WTC11 (cell line): ENCODE measurements around the gene C1orf232. TPM values are rescaled to one million over a fixed set of nuclear protein-coding genes. Genes with fewer than 3 reads are reported as not detected.

ENCODE experiments used
- CREB1 ChIP-seq: sonication (generic); formaldehyde crosslinking; IDR thresholded peaks from 2 replicates; pipeline ENCODE4 v1.8.0; 2023; ENCODE audit warnings: mild to moderate bottlenecking, missing genetic modification reagents
- CREM ChIP-seq: sonication (generic); formaldehyde crosslinking; IDR thresholded peaks from 2 replicates; pipeline ENCODE4 v1.8.1; 2022; ENCODE audit warnings: mild to moderate bottlenecking, missing genetic modification reagents, moderate library complexity
- CTCF ChIP-seq: fragments of 200-600 bp; IDR thresholded peaks from 2 replicates; pipeline ENCODE4 v1.8.0; 2022; ENCODE audit warnings: antibody characterized with exemption
- E2F1 ChIP-seq: sonication (generic); formaldehyde crosslinking; IDR thresholded peaks from 2 replicates; pipeline ENCODE4 v1.8.0; 2022; ENCODE audit warnings: mild to moderate bottlenecking, missing genetic modification reagents
- E2F5 ChIP-seq: sonication (generic); formaldehyde crosslinking; IDR thresholded peaks from 2 replicates; pipeline ENCODE4 v1.8.1; 2022; ENCODE audit warnings: mild to moderate bottlenecking, moderate library complexity, missing genetic modification reagents
- ELF4 ChIP-seq: sonication (generic); formaldehyde crosslinking; IDR thresholded peaks from 2 replicates; pipeline ENCODE4 v1.8.1; 2022; ENCODE audit warnings: low read depth, mild to moderate bottlenecking, moderate library complexity, missing genetic modification reagents
- ETV6 ChIP-seq: sonication (generic); formaldehyde crosslinking; IDR thresholded peaks from 2 replicates; pipeline ENCODE4 v1.8.1; 2022; ENCODE audit warnings: mild to moderate bottlenecking, missing genetic modification reagents
- FOXK1 ChIP-seq: sonication (generic); formaldehyde crosslinking; IDR thresholded peaks from 2 replicates; pipeline ENCODE4 v1.8.0; 2022; ENCODE audit warnings: mild to moderate bottlenecking, moderate library complexity, missing genetic modification reagents
- FOXP1 ChIP-seq: sonication (generic); formaldehyde crosslinking; IDR thresholded peaks from 2 replicates; pipeline ENCODE4 v1.8.0; 2022; ENCODE audit warnings: missing genetic modification reagents, mild to moderate bottlenecking, moderate library complexity, borderline replicate concordance
- GRHL2 ChIP-seq: fragments of 250-450 bp; sonication (Bioruptor Pico); IDR thresholded peaks from 2 replicates; pipeline ENCODE4 v1.8.0; 2022; ENCODE audit warnings: mild to moderate bottlenecking, moderate library complexity; ENCODE audit not compliant: insufficient replicate concordance, severe bottlenecking
- JUN ChIP-seq: sonication (generic); formaldehyde crosslinking; IDR thresholded peaks from 2 replicates; pipeline ENCODE4 v1.8.0; 2023; ENCODE audit warnings: mild to moderate bottlenecking, missing genetic modification reagents
- NR1H2 ChIP-seq: sonication (generic); formaldehyde crosslinking; IDR thresholded peaks from 2 replicates; pipeline ENCODE4 v1.9.0; 2021; ENCODE audit warnings: mild to moderate bottlenecking, moderate library complexity, missing genetic modification reagents
- RELA ChIP-seq: sonication (generic); formaldehyde crosslinking; IDR thresholded peaks from 2 replicates; pipeline ENCODE4 v1.8.1; 2022; ENCODE audit warnings: missing genetic modification reagents, mild to moderate bottlenecking, borderline replicate concordance
- RORB ChIP-seq: fragments of 250-450 bp; sonication (Bioruptor Pico); IDR thresholded peaks from 2 replicates; pipeline ENCODE4 v1.9.0; 2021; ENCODE audit warnings: mild to moderate bottlenecking
- SOX15 ChIP-seq: fragments of 250-450 bp; sonication (Bioruptor Pico); IDR thresholded peaks from 2 replicates; pipeline ENCODE4 v1.9.0; 2021; ENCODE audit warnings: mild to moderate bottlenecking
- SP1 ChIP-seq: sonication (generic); formaldehyde crosslinking; conservative IDR thresholded peaks from 2 replicates; pipeline ENCODE4 v1.8.1; 2022; ENCODE audit warnings: missing genetic modification reagents
- TEAD1 ChIP-seq: sonication (generic); formaldehyde crosslinking; IDR thresholded peaks from 2 replicates; pipeline ENCODE4 v1.8.0; 2022; ENCODE audit warnings: mild to moderate bottlenecking, missing genetic modification reagents
- USF1 ChIP-seq: sonication (generic); formaldehyde crosslinking; IDR thresholded peaks from 2 replicates; pipeline ENCODE4 v1.8.0; 2022; ENCODE audit warnings: mild to moderate bottlenecking, missing genetic modification reagents
- ZNF219 ChIP-seq: sonication (generic); formaldehyde crosslinking; IDR thresholded peaks from 2 replicates; pipeline ENCODE4 v1.8.0; 2023; ENCODE audit warnings: missing genetic modification reagents, mild to moderate bottlenecking, borderline replicate concordance
- ZNF232 ChIP-seq: sonication (generic); formaldehyde crosslinking; IDR thresholded peaks from 2 replicates; pipeline ENCODE4 v1.8.0; 2022; ENCODE audit warnings: mild to moderate bottlenecking, missing genetic modification reagents
- ZNF396 ChIP-seq: fragments of 250-450 bp; sonication (Bioruptor Pico); IDR thresholded peaks from 2 replicates; pipeline ENCODE4 v1.8.0; 2021; ENCODE audit warnings: mild to moderate bottlenecking, moderate library complexity, borderline replicate concordance
- ZNF423 ChIP-seq: fragments of 250-450 bp; sonication (Bioruptor Pico); IDR thresholded peaks from 2 replicates; pipeline ENCODE4 v2.1.2; 2022; ENCODE audit warnings: mild to moderate bottlenecking, moderate library complexity
- ZSCAN18 ChIP-seq: fragments of 250-450 bp; sonication (Bioruptor Pico); IDR thresholded peaks from 2 replicates; pipeline ENCODE4 v2.1.2; 2022; ENCODE audit warnings: mild to moderate bottlenecking, moderate library complexity
- total RNA-seq: library from RNA; stranded (reverse); gene quantifications from 3 replicates; pipeline ENCODE4 v1.2.3, GENCODE V29; 2021
- TF ChIP-seq, protein P1 (sequence below): sonication (generic); formaldehyde crosslinking; IDR thresholded peaks from 2 replicates; pipeline ENCODE4 v1.8.1; 2023; ENCODE audit warnings: mild to moderate bottlenecking, missing genetic modification reagents
- TF ChIP-seq, protein P2 (sequence below): sonication (generic); formaldehyde crosslinking; IDR thresholded peaks from 2 replicates; pipeline ENCODE4 v1.8.1; 2022; ENCODE audit warnings: low read depth, missing genetic modification reagents, borderline replicate concordance
- TF ChIP-seq, protein P3 (sequence below): sonication (generic); formaldehyde crosslinking; conservative IDR thresholded peaks from 2 replicates; pipeline ENCODE4 v1.8.1; 2022; ENCODE audit warnings: mild to moderate bottlenecking, missing genetic modification reagents
- TF ChIP-seq, protein P4 (sequence below): fragments of 250-450 bp; sonication (Bioruptor Pico); IDR thresholded peaks from 2 replicates; pipeline ENCODE4 v1.9.0; 2021; ENCODE audit warnings: mild to moderate bottlenecking

C1orf232 gene
- total RNA-seq, 1 experiment from 2014 or later = not detected

DNA sequence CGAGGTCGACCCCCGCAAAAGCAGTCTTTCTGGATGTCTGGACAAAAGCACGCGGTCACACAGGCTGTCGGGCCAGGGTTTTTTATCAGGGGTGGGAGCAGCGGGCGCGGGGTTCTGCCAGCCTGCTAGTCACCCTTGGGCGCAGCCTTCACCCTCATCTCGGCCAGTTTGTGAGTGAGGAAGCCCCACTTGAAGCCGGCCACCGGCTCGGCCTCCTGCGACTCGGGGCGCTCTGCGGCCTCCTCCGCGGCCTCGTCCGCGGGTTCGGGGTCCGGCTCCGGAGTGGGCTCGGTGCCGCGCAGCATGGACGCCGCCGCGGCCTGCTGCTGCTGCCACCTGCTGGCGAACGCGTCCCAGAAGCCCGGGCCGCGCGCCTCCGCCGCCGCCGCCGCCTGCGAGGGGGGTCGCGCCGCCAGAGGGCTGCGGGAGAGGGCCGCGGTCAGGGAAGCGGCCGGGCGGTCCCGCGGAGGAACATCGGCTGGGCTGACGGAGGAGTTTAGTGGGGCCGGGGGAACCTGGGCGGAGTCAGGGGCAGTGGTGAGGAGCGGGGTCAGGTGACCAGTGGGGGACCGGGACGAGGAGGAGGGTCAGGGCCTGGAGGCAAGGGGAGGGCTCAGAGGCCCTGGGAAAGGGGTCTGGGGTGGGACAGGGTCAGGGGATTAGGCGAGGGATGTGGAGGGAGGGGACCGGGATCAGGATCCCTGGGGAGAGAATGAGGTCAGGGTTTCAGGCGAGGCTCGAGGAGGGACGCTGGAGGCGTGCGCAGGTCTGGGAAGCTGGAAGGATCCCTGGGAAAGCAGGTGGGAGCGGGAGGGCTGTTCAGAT lies 4.5 kb downstream of the C1orf232 start (continued):
- TF ChIP-seq E2F5 = 0 out of 2 replicates have a peak, but pooled peaks have one; percentile 42
- TF ChIP-seq ZSCAN18 (CRISPR knock-in tag) = no peak
- TF ChIP-seq GRHL2 (CRISPR knock-in tag) = no peak
- no peak for TF ChIP-seq ZNF232 (CRISPR knock-in tag)
- TF ChIP-seq CTCF = peak; percentile 39; the same call in 1 of the 2 replicates
- TF ChIP-seq, protein P1, sequence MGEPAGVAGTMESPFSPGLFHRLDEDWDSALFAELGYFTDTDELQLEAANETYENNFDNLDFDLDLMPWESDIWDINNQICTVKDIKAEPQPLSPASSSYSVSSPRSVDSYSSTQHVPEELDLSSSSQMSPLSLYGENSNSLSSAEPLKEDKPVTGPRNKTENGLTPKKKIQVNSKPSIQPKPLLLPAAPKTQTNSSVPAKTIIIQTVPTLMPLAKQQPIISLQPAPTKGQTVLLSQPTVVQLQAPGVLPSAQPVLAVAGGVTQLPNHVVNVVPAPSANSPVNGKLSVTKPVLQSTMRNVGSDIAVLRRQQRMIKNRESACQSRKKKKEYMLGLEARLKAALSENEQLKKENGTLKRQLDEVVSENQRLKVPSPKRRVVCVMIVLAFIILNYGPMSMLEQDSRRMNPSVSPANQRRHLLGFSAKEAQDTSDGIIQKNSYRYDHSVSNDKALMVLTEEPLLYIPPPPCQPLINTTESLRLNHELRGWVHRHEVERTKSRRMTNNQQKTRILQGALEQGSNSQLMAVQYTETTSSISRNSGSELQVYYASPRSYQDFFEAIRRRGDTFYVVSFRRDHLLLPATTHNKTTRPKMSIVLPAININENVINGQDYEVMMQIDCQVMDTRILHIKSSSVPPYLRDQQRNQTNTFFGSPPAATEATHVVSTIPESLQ (CRISPR knock-in tag) = no peak
- TF ChIP-seq CREB1 (CRISPR knock-in tag) = no peak
- TF ChIP-seq E2F1 = no peak
- TF ChIP-seq SP1 (CRISPR knock-in tag) = peak; percentile 69
- TF ChIP-seq JUN (CRISPR knock-in tag) = no peak
- TF ChIP-seq NR1H2 = no peak
- no peak for TF ChIP-seq RORB
- peak; percentile 50; the same call in 1 of the 2 replicates for TF ChIP-seq ZNF423 (CRISPR knock-in tag)
- TF ChIP-seq RELA (CRISPR knock-in tag) = no peak
- 0 out of 2 replicates have a peak, but pooled peaks have one; percentile 40 for TF ChIP-seq CREM
- no peak for TF ChIP-seq ZNF219 (CRISPR knock-in tag)
- TF ChIP-seq, protein P2, sequence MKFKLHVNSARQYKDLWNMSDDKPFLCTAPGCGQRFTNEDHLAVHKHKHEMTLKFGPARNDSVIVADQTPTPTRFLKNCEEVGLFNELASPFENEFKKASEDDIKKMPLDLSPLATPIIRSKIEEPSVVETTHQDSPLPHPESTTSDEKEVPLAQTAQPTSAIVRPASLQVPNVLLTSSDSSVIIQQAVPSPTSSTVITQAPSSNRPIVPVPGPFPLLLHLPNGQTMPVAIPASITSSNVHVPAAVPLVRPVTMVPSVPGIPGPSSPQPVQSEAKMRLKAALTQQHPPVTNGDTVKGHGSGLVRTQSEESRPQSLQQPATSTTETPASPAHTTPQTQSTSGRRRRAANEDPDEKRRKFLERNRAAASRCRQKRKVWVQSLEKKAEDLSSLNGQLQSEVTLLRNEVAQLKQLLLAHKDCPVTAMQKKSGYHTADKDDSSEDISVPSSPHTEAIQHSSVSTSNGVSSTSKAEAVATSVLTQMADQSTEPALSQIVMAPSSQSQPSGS (CRISPR knock-in tag) = no peak
- TF ChIP-seq, protein P3, sequence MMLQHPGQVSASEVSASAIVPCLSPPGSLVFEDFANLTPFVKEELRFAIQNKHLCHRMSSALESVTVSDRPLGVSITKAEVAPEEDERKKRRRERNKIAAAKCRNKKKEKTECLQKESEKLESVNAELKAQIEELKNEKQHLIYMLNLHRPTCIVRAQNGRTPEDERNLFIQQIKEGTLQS (CRISPR knock-in tag) = no peak
- TF ChIP-seq ELF4 (CRISPR knock-in tag) = no peak
- TF ChIP-seq FOXK1 = 0 out of 2 replicates have a peak, but pooled peaks have one; percentile 10
- TF ChIP-seq TEAD1 (CRISPR knock-in tag) = peak; percentile 59
- TF ChIP-seq FOXP1 = peak; percentile 50; the same call in 1 of the 2 replicates
- TF ChIP-seq, protein P4, sequence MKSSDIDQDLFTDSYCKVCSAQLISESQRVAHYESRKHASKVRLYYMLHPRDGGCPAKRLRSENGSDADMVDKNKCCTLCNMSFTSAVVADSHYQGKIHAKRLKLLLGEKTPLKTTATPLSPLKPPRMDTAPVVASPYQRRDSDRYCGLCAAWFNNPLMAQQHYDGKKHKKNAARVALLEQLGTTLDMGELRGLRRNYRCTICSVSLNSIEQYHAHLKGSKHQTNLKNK (CRISPR knock-in tag) = no peak
- no peak for TF ChIP-seq SOX15 (CRISPR knock-in tag)
- no peak for TF ChIP-seq ETV6 (CRISPR knock-in tag)
- TF ChIP-seq USF1 (CRISPR knock-in tag) = peak; percentile 87
- TF ChIP-seq ZNF396 (CRISPR knock-in tag) = no peak
